Occipital lobe (tissue), 2 donors: ENCODE measurements around the gene KRT80. TPM values are rescaled to one million over a fixed set of nuclear protein-coding genes. Genes with fewer than 3 reads are reported as not detected.
"Not testable (repeated sequence)": the region's sequence is repeated elsewhere in the genome, so short reads cannot be mapped to it uniquely, and the experiment has no call there.

Experiments
- DNase-seq: peaks from one replicate; lab custom pipeline; 2025; lab: John Stamatoyannopoulos, UW
- total RNA-seq: library from RNA; depleted of rRNA; stranded (reverse); fragments of >200 nt; gene quantifications from one replicate; pipeline ENCODE4 v1.2.3, GENCODE V29; 2014

Gene KRT80
- total RNA-seq: not detected

DNA sequence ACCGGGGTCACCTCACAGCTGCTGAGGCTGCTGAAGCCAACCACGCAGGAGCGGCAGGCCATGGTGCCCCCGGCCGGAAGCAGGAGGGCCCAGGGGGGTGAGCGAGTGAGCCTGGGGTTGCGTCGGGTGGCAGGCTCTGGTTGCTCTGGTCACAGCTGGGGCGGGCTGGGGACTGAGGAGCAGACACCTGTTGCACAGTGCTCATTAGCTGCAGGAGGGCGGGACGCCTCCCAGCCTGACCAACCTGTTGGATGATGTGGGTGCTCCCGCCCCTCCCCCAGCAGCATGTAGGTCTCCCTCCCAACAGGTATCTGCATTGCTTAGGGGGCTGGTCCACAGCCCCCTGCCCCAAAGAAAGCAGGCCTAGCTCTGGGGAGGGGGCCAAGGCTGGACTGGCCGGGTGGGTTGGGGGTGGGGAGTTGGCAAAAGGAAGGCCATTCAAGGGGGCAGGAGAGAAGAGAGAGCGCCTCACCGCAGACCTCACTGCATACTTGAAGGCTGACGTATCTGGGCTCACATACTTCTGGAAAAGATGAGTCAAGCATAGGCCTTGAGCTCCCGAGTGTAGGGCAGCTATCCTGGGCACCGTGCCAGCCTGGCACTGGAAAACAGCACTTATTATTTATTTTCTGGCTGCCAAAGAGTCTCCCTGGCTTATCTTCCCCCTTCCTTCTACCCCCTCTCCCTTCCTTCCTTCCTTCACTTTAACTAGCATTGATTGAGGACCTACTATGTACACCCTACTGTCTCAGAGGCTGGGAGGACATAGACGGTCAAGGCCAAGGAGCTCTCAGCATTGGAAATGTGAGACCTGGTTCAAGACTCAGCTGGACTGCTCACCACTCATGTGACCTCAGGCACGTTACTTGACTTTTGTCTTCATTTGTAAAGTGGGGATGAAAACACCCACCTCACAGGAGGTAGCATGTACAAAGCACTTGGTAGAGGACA lies at the start of gene KRT80:
Gene KRT80 (minus strand): TSS at position 174 of the 951 bp plus-strand sequence. CDS start 112 bp downstream, at position 62.
- DNase-seq: peak; percentile 30

DNA sequence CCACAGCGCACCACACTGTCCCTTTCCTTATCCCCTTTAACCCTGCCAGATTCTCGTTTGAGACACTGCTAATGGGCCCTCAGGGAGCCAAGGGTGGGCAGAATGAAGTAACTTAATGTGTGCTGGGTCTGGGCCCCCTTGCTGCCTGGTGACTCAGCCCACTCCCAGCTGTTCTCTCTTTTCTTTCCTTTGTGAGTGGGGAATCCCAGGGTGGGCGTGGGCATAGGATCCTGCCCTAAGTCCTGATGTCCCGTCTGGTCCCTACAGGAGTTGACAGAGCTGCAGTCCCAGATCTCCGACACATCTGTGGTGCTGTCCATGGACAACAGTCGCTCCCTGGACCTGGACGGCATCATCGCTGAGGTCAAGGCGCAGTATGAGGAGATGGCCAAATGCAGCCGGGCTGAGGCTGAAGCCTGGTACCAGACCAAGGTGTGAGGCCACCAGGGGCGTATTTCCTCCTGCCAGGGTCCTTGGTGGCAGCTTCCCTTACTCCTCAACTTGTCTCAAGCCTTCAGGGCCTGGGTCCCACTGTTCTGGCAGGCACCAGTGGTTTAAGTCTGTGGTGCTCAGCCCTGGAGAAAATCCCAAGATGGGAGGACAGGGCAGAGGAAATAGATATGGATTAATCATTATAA lies 49.5 kb upstream of the KRT80 start:
- DNase-seq: no peak

DNA sequence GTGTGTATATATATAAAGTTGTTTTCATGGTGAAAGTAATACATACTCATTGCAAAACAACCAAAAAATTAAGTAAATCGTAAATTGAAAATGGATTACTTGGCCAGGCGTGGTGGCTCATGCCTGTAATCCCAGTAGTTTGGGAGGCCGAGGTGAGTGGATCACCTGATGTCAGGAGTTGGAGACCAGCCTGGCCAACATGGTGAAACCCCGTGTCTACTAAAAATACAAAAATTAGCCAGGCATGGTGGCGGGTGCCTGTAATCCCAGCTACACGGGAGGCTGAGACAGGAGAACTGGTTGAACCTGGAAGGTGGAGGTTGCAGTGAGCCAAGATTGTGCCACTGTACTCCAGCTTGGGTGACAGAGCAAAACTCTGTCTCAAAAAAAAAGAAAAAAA lies 48.4 kb upstream of the KRT80 start:
- not testable (repeated sequence) for DNase-seq

DNA sequence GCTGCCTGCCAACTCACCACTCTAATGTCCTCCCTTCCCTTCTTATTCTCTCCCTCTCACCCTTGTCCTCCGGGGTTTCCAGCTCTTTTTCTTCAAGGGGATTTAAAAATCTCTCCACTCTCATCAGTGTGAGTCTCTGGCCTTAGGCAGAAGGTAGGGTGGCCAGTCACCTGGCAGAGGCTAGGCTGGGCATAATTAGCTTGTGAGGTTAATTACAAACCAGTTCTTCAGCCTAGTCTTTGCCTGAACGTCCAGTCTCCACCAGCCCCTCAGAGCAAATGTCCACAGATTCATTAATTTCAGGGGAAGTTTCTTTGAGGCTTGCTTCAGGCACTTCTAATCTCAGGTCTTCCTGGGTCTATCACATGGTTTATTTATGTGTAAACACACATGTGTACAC lies 48.0 kb upstream of the KRT80 start:
- DNase-seq: no peak

DNA sequence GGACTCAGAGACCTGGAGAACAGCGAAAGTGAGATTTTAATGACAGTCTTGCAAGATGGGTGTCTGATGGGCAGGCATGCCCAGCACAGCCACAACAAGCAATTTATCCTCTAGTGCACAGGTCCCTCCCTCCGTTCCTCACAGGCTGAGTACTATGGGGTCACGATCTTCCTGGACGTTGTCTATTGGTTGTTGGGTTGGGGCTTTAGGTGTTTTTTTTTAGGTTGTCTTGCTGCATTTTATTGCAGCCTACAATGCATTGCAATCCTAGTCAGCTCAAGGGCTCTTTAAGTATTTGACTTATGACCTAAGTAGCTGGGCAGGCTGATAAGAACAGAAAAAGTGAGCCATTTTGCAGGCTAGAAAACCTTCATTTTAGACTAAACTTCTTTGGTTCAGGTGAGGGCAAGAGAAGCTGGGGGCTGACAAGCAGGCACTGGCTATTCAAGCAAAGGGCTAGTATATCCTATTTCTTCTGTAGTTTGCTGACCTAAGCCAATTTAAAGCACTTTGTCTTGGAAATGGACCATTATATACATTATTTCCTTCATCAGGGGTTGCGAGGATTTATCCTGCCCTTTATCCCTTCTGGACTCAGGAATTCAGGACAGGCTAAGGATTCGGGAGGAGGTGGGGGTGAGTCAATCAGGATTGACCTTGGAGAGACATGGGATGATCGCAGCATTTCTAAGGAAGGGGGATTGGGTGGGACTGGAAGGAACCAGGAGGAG lies 47.3 kb upstream of the KRT80 start:
- DNase-seq: no peak

DNA sequence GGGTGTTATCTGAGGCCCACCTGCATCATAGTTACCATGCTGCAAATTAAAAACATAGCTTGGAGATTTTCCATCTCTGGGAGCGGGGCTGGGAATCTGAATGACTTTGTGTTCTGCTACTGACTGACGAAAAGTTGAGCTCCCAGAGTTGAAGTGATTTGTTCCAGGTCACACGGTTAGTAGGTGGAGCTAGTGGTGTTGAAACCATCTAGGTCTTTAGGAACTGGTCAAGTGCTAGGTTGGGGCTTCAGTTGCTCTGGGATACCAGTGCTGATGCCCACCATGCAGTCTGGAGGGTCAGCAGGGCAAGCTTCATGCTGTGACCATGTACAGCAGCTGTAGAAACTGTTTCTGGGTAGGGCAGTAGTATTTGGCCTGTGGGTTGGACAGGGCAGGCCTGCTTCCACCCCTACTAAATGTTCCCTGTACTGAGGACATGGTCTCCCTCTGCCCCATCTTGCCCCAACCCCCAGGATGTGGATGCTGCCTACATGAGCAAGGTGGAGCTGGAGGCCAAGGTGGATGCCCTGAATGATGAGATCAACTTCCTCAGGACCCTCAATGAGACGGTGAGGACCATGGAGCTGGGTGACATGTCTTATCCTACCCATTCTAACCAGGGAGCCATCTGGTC lies 46.5 kb upstream of the KRT80 start:
- DNase-seq: no peak

DNA sequence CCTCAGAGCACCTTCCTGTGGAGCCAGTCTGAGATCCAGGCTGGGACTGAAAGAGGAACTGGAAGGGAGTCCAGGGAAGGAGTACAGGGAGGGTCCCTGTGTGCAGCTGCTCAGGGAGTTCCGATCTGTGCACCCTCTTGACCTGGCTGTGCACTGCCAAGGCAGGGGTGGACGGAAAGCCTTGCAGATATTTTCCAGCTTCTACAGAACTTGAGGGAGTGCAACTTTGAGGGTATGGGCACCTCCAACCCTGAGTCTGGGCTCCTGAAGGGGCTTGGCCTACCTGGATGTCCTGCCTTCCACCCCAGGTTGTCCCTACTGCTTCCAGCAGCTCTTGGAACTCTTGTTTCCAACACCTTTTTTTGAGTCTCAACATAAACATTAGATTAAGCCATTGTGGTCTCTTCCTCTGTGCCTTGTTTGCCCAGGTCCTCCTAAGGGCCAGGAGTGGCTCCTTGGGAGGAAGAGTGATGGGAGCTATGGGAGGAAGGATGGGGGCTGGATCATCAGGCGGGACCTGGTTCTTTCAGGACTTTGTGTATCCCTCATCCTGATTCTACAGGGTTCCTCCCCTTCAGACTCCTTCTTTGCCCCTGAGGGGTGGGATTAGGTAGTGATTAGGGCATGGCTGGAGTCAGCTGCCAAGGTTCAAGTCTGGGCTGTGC lies 44.7 kb upstream of the KRT80 start:
- no peak for DNase-seq

DNA sequence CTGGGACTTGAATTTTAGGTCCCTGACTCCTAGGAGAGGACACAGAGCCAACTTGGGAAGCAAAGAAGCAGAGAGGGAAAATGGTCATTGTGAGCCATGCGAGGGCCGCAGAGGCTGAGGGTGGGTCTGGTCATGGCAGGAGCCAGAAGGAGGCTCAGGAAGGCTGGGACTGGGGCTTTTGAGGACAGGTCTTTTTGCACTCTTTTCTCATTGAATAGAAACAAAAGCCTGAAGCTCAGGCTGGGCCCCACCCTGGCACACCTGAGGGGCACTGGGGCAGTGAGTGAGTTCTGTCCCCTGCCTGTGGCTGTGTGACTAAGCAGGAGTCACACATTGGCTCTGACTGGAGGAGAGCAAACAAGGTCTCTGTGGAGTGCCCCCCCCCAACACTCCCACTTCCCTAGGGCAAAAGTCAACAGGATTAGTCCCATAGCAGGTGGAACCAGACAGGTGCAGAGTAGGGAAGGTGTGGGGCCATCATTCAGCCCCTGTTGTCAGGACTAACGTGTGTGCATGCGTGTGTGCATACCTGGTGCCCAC lies 44.1 kb upstream of the KRT80 start:
- DNase-seq: no peak

DNA sequence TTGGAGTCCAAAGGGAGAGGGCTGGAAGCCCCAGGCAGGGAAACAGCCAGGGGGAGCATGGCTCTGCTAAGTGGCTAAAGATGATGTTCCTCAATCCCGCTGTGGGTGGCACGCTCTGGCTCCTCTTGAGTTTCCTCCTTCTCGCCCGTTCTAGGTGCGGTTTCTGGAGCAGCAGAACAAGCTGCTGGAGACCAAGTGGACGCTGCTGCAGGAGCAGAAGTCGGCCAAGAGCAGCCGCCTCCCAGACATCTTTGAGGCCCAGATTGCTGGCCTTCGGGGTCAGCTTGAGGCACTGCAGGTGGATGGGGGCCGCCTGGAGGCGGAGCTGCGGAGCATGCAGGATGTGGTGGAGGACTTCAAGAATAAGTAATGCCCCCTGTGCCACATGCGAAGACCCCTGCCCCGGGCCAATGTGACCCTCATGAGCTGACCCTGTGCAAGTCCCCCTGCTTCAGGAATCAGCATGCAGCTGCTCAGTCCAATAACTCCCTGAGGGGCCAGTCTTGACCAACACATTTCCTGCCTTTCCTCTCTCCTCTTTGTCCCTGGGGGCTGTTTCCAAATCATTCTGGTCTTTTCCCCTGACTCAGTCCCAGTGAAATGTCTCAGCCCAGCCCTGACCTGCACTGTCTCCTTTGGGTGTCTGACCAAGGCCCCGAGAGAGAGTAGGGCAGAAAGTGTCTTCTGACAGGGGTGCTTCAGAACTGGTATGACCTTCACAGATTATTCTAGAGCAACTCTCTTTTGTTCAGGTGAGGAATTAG lies 43.4 kb upstream of the KRT80 start:
- no peak for DNase-seq

DNA sequence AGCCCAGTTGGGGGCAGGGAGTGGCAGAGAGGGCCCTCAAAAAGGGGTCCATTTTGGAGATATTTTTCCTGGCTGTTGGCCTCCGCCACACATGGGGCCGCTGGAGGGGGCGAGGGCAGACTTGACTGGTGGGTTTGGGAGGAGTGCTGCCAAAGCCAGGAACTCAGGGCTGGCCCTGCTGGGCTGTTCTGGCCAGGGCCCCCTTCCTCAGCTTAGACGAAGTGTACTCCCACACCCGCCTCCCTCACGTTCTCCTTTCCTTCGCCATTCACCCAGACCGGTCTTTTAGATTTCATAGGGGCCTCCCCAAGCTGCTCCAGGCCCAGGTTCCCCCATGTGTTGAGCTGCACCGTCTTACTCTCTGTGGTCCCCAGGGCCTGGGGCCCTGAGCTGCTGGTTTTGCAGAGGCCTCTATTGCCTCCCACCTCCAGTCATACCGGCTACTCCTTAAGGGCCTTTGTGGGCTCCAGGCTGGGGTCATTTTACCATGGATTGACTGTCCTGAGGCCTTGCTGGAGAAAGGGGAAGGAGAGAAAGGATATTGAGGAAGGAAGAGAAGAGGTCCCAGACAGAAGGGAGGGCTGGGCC lies 42.5 kb upstream of the KRT80 start:
- no peak for DNase-seq

DNA sequence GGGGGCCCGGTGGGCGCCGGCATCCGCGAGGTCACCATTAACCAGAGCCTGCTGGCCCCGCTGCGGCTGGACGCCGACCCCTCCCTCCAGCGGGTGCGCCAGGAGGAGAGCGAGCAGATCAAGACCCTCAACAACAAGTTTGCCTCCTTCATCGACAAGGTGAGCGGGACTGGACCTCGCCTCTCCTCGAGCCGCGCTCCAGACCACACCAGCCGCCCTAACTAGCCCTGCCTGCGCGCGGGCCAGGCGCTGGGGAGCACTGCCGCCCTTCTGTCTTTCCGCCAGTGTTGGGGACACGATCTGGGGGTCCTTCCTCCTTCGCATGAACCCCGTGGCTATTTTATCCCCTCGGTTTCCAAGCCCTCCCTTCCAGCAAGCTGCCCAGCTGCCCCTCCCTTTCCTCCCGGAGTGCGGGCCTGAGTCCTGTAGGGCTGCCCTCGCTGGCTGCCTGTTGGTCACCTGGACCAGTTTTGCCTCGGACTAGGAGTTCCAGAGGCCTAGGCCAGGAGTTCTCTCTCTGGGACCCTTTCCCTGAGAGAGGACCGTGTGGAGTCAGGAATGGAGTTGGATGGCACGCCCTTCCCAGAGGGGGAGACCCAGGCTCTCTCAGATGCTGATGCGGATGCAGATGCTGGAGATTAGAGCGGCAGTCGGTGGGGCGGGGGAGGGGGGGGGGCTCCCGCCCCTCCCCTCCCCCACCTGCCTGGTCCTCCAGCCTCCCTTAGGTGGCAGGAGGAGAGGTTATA lies 41.8 kb upstream of the KRT80 start:
- DNase-seq: no peak

DNA sequence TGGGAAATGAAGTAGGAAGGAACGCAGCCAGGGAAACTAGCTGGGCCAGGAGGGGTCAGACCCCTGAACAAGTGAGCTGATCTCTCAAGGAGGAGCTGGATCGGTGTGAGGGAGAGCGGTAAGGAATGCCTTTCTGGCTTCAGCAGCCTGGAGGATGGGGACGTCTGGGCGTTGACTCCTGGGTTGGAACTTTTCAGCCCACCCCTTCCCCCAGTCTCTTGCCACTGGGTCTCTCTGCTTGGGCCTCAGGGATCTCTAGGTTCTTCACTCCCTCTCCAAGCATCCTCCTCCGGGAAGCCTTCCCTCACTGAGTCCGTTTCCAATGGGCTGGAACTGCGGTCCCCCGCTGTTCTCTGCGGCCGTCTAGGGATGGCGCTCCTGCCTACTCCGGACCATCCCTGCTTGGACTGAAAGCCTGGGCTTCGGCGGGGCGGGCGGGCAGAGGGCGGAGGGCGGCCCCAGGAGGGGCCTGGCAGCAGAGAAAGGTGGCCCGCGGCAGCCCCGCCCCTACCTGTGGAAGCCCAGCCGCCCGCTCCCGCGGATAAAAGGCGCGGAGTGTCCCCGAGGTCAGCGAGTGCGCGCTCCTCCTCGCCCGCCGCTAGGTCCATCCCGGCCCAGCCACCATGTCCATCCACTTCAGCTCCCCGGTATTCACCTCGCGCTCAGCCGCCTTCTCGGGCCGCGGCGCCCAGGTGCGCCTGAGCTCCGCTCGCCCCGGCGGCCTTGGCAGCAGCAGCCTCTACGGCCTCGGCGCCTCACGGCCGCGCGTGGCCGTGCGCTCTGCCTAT lies 41.1 kb upstream of the KRT80 start, which contains the start of gene KRT7:
Gene KRT7 (plus strand): TSS at position 570 of the 788 bp plus-strand sequence. CDS start 54 bp downstream, at position 624.
- DNase-seq: no peak

DNA sequence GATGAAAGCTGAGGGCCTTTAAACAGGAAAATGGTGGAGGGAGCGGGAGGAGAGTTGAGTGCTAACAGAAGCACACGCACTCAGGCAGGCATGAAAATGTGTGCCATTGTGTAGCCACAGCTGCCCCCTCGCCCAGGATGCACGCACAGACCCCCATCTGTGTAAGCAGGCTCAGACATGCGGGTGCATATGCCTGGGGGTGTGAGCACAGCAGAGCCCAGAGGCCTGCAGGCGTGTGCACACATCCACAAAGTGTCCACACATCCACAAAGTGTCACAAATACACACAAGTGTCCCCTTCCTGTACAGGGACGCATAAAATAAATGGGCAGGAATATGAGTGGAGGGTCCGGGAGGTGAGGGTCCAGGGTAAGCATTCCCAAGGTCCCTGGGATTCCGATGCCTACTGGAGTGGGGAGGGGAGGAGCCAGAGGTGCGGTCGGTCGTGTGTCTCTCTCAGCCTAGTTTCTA lies 40.4 kb upstream of the KRT80 start:
- no peak for DNase-seq

DNA sequence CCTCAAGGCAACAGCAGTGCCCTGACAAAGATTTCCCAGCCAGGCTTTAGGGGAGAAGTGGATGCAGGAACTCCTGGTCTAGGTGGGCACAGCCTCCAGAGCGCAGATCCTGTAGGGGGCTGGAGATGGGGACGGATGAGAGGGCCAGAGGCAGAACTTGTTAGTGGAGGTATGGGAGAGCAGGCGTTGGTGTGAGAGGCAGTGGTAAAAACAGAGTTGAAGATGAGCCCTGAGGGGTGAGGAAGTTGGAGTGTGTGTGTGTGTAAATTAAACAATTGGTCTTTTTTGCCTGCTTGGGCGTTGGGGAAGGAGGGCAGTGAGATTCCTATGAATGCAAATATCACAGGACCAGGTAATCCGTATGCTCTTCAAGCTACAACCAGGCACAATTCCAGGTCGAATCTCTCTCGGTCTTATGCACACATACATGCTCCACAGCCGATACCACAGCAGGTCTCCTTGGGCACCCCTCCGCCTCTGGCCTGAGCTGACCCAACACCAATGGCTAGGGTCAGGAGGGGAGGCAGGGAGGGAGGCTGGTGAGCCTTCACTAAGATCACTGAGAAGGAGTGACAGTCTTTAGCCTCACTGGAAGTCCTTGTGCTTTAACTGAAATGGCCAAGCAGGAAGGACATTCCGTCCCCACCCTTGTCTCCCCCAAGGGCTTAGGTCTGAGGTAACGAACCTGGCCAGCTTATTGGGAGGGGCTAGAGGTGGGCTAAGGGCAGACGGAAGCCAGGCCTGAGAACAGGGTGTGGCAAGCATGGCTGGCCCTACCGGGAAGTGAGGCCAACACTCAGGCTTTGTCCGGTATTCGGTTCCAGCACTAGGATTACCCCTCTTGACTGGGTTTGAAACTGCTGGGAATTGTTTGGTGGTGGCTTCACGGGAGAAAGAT lies 39.7 kb upstream of the KRT80 start:
- DNase-seq: no peak

DNA sequence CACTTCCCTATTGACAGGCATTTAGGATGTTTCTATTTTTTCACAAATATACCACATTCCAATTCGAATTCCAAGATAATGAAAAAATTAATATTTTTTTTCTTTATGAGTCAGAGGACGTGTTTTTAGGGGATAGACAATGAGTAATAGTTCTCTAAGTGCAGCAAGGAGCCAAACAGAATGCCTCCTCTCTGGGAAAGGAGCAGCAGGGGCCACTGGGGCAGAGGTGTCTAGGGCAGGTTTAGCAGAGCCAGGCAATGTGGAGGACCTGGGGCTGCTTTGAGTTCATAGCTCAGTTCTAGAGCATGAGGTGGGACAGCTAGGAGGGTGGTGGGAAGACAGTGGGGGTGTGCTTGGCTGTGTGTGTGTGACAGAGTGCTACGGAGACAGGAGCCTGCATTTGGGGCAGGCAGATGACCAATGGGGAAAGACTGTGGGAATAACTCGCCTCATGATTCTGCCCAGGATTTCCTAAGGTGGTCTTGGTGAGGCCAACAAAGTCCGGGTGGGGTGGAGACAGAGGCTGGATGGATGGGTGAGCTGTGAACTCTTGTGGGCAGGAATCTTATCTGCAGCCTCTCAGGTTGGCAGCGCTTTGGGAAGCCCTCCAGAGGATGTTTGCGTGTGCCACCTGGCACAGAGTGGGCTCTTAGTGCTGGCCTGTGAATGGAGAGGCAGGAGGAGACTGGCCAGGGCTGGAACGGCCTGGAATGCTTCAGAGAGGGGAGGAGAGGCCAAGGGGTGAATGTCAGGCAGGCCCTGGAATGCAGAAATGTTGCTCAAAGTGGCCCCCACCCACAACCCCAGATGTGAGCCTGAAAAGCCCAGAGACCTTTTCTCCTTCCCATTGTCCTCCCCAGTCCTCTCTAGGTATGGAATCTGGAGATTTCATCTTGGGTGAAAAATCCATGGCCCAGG lies 38.8 kb upstream of the KRT80 start:
- no peak for DNase-seq
